ENCODE measurements around the gene SARS2.
"Not testable (repeated sequence)": the region's sequence is repeated elsewhere in the genome, so short reads cannot be mapped to it uniquely, and the experiment has no call there.

SARS2 gene

GRCh38 chr19:38946229-38947010, 15.9 kb upstream of the SARS2 start:
- no peak for DNase-seq

- no peak for DNase-seq
These were observed 15.1 kb upstream of the SARS2 start for GRCh38 chr19:38945562-38946228.

- no peak for DNase-seq
These were observed 14.5 kb upstream of the SARS2 start for GRCh38 chr19:38944981-38945506.

- no peak for DNase-seq
These were observed 12.1 kb upstream of the SARS2 start for GRCh38 chr19:38942471-38943181.

GRCh38 chr19:38941979-38942378, 11.4 kb upstream of the SARS2 start:
- DNase-seq: no peak

- DNase-seq: not testable (repeated sequence)
These were observed 10.9 kb upstream of the SARS2 start for GRCh38 chr19:38941466-38941865.

GRCh38 chr19:38939957-38940356, 9.4 kb upstream of the SARS2 start:
- no peak for DNase-seq

GRCh38 chr19:38933544-38933943, 3.0 kb upstream of the SARS2 start:
- DNase-seq: no peak

GRCh38 chr19:38932425-38933179, 2.0 kb upstream of the SARS2 start:
- DNase-seq: peak; percentile 32 to 50

GRCh38 chr19:38931521-38931793, 894 bp upstream of the SARS2 start:
- no peak for DNase-seq

GRCh38 chr19:38930776-38931520, 385 bp upstream of the SARS2 start, which contains the start of gene MRPS12:
Gene MRPS12, plus strand, starts transcription at chr19:38930944. Its CDS starts 351 bp downstream, at chr19:38931295.
- peak; percentile 99 for DNase-seq

- no peak for DNase-seq
These were observed 2.1 kb downstream of the SARS2 start for GRCh38 chr19:38928391-38929001.

- no peak for DNase-seq
These were observed 6.2 kb downstream of the SARS2 start for GRCh38 chr19:38924388-38924787.

- no peak for DNase-seq
These were observed 8.1 kb downstream of the SARS2 start for GRCh38 chr19:38922482-38922881.

- no peak for DNase-seq
These were observed 8.9 kb downstream of the SARS2 start for GRCh38 chr19:38921420-38922274.

GRCh38 chr19:38920602-38921419, 9.8 kb downstream of the SARS2 start:
- no peak for DNase-seq

- no peak for DNase-seq
These were observed 10.5 kb downstream of the SARS2 start for GRCh38 chr19:38919837-38920601.

- DNase-seq: no peak
These were observed 12.0 kb downstream of the SARS2 start for GRCh38 chr19:38918526-38918925.

GRCh38 chr19:38917921-38918491, 12.6 kb downstream of the SARS2 start:
- DNase-seq: peak in 1 of 2 donors; percentile 5
